GM13976 (cell line): Measurements from ENCODE around the gene TPSD1.
"Not testable (repeated sequence)": the region's sequence is repeated elsewhere in the genome, so short reads cannot be mapped to it uniquely, and the experiment has no call there.

Experiments
- DNase-seq: peaks from one replicate; pipeline ENCODE4 v3.0.0; 2012; ENCODE audit warnings: low spot score
- CTCF ChIP-seq: IDR thresholded peaks from 2 replicates; pipeline ENCODE4 v1.5.1; 2012; ENCODE audit warnings: borderline replicate concordance, mild to moderate bottlenecking; ENCODE audit not compliant: insufficient read depth; ENCODE audit errors: extremely low read depth, missing control alignments, control extremely low read depth
- in situ Hi-C: fragments of 300-500 bp; cut with MboI; formaldehyde crosslinking; loops from one replicate; pipeline ENCODE4 v1.12.0; 2022; ENCODE audit warnings: low sequenced_read_pairs, mixed read lengths, inconsistent platforms; ENCODE audit not compliant: unreplicated experiment

The TPSD1 gene

GRCh38 chr16:1255276-1256122 is at the start of gene TPSD1:
TSS of gene TPSD1 (plus strand) at chr16:1256069. CDS start at chr16:1256281, 212 bp downstream.
- DNase-seq, in situ Hi-C loops: not testable (repeated sequence)

GRCh38 chr16:1206326-1206725 is 49.5 kb upstream of the TPSD1 start:
- DNase-seq: no peak
- in situ Hi-C loops: loop anchor here (25.0 kb wide), 1 partner anchor 106 kb away; the partner anchor contains the start of gene UBE2I
- TF ChIP-seq CTCF: no peak

GRCh38 chr16:1206786-1207185 is 49.1 kb upstream of the TPSD1 start:
- DNase-seq: no peak
- in situ Hi-C loops: loop anchor here (25.0 kb wide), 1 partner anchor 106 kb away; the partner anchor contains the start of gene UBE2I
- TF ChIP-seq CTCF: no peak

- TF ChIP-seq CTCF: no peak
- no peak for DNase-seq
- in situ Hi-C loops: loop anchor here (25.0 kb wide), 1 partner anchor 104 kb away; the partner anchor contains the start of gene UBE2I
Measured at GRCh38 chr16:1208239-1208830, 47.5 kb upstream of the TPSD1 start.

GRCh38 chr16:1209081-1209480 is 46.8 kb upstream of the TPSD1 start:
- DNase-seq: no peak
- in situ Hi-C loops: loop anchor here (25.0 kb wide), 1 partner anchor 103 kb away; the partner anchor contains the start of gene UBE2I
- TF ChIP-seq CTCF: no peak

- no peak for DNase-seq
- no peak for TF ChIP-seq CTCF
- in situ Hi-C loops: loop anchor here (25.0 kb wide), 1 partner anchor 102 kb away; the partner anchor contains the start of gene UBE2I
Measured at GRCh38 chr16:1210461-1210860, 45.4 kb upstream of the TPSD1 start.
